H1 (cell line): Measurements from ENCODE around the gene MIEN1.
A peak's percentile ranks its signal among the peaks of the same experiment; 100 is the strongest.

Experiments
- BRCA1 ChIP-seq: IDR thresholded peaks from 2 replicates; pipeline ENCODE4 v1.6.1; 2012; ENCODE audit warnings: low read depth, low read length, improper control_type of control experiment
- CBX8 ChIP-seq: fragments of 300-800, 300-1000 bp; sonication (generic); IDR thresholded peaks from 2 replicates; pipeline ENCODE4 v1.7.1; 2016; ENCODE audit warnings: low read depth, low read length, borderline replicate concordance
- CTCF ChIP-seq, 3 experiments: IDR thresholded peaks; 1 replicate in 2 of 3; 2 replicates in 1 of 3; pipeline versions ENCODE4 v1.5.1 to v1.6.1; 2011; ENCODE audit warnings: low read length in 3 of 3, mild to moderate bottlenecking in 3 of 3, inconsistent platforms in 2 of 3, low read depth in 1 of 3, moderate library complexity in 1 of 3; ENCODE audit not compliant: insufficient read depth in 1 of 3; ENCODE audit errors: control extremely low read depth in 1 of 3
- POLR2AphosphoS5 ChIP-seq: IDR thresholded peaks from 2 replicates; pipeline ENCODE4 v1.6.1; 2011; ENCODE audit warnings: low read depth, low read length
- RFX5 ChIP-seq: IDR thresholded peaks from 2 replicates; pipeline ENCODE4 v1.6.1; 2011; ENCODE audit warnings: low read depth, low read length, improper control_type of control experiment, borderline replicate concordance
- TBP ChIP-seq: IDR thresholded peaks from 2 replicates; pipeline ENCODE4 v1.6.1; 2011; ENCODE audit warnings: low read depth, low read length, improper control_type of control experiment

GRCh38 chr17:39699818-39700147, 30.5 kb downstream of the MIEN1 start, which contains the start of gene ERBB2:
- no peak for TF ChIP-seq CTCF (IDR thresholded peaks at IDR 0.05; ENCODE audit: control extremely low read depth in 1 of 3, insufficient read depth in 1 of 3, low read depth in 1 of 3, low read length in 3 of 3)
- no peak for TF ChIP-seq CBX8
- peak; percentile 65 for TF ChIP-seq POLR2AphosphoS5
- peak; percentile 64 for TF ChIP-seq TBP
- TF ChIP-seq BRCA1 = no peak
- no peak for TF ChIP-seq RFX5
